HG03108 (cell line): ENCODE results near the gene MAP4K2.
"Not testable (repeated sequence)": the region's sequence is repeated elsewhere in the genome, so short reads cannot be mapped to it uniquely, and the experiment has no call there.

ENCODE experiments used
- ATAC-seq: cut with Tn5 transposase; IDR thresholded peaks from one replicate; pipeline ENCODE4 v1.9.1; 2021; ENCODE audit warnings: moderate library complexity; ENCODE audit not compliant: unreplicated experiment

MAP4K2 gene

GRCh38 chr11:64838600-64839334 is 35.8 kb upstream of the MAP4K2 start:
- ATAC-seq, result no peak

- no peak for ATAC-seq
These were observed 34.9 kb upstream of the MAP4K2 start for GRCh38 chr11:64837887-64838351.

GRCh38 chr11:64836448-64837072 is 33.5 kb upstream of the MAP4K2 start:
- ATAC-seq, result no peak

GRCh38 chr11:64835616-64836447 is 32.8 kb upstream of the MAP4K2 start:
- ATAC-seq, result no peak

- ATAC-seq, result no peak
These were observed 32.0 kb upstream of the MAP4K2 start for GRCh38 chr11:64834723-64835615.

- no peak for ATAC-seq
These were observed 31.2 kb upstream of the MAP4K2 start for GRCh38 chr11:64834031-64834722.

- ATAC-seq, result no peak
These were observed 30.5 kb upstream of the MAP4K2 start for GRCh38 chr11:64833509-64833908.

GRCh38 chr11:64833198-64833502 is 30.1 kb upstream of the MAP4K2 start:
- no peak for ATAC-seq

GRCh38 chr11:64832467-64833197 is 29.6 kb upstream of the MAP4K2 start:
- no peak for ATAC-seq

GRCh38 chr11:64831411-64831891 is 28.4 kb upstream of the MAP4K2 start:
- ATAC-seq, result no peak

- no peak for ATAC-seq
These were observed 26.7 kb upstream of the MAP4K2 start for GRCh38 chr11:64829536-64830251.

- ATAC-seq, result no peak
These were observed 24.4 kb upstream of the MAP4K2 start for GRCh38 chr11:64827451-64827839.

- ATAC-seq, result no peak
These were observed 23.8 kb upstream of the MAP4K2 start for GRCh38 chr11:64826578-64827450.

- no peak for ATAC-seq
These were observed 23.0 kb upstream of the MAP4K2 start for GRCh38 chr11:64826062-64826461.

- no peak for ATAC-seq
These were observed 20.6 kb upstream of the MAP4K2 start for GRCh38 chr11:64823568-64824119.

- no peak for ATAC-seq
These were observed 14.5 kb upstream of the MAP4K2 start for GRCh38 chr11:64817476-64817875.

GRCh38 chr11:64815433-64815832 is 12.4 kb upstream of the MAP4K2 start:
- ATAC-seq, result not testable (repeated sequence)
